Rectal smooth muscle tissue (tissue), 1 donor: ENCODE measurements around the gene TRIM16.
"Not testable (repeated sequence)": the region's sequence is repeated elsewhere in the genome, so short reads cannot be mapped to it uniquely, and the experiment has no call there.

Source experiments
- H3K27ac ChIP-seq: one replicate; pipeline ENCODE4 v1.7.0; 2013; ENCODE audit warnings: low read depth, low read length, inconsistent platforms
- H3K27me3 ChIP-seq: one replicate; pipeline ENCODE4 v1.7.0; 2013; ENCODE audit warnings: low read length; ENCODE audit not compliant: control insufficient read depth, insufficient read depth
- H3K36me3 ChIP-seq: one replicate; pipeline ENCODE4 v1.7.0; 2013; ENCODE audit warnings: low read length; ENCODE audit not compliant: control insufficient read depth, insufficient read depth
- H3K4me1 ChIP-seq: one replicate; pipeline ENCODE4 v1.7.0; 2013; ENCODE audit warnings: low read length; ENCODE audit not compliant: control insufficient read depth, insufficient read depth
- H3K4me3 ChIP-seq: one replicate; pipeline ENCODE4 v1.7.0; 2013; ENCODE audit warnings: low read length
- H3K9ac ChIP-seq: one replicate; pipeline ENCODE4 v1.7.0; 2013; ENCODE audit warnings: low read length

TRIM16 gene

GRCh38 chr17:15654401-15654800 is 29.7 kb downstream of the TRIM16 start:
- not testable (repeated sequence) for H3K9ac ChIP-seq, H3K36me3 ChIP-seq, H3K27ac ChIP-seq, H3K4me1 ChIP-seq, H3K4me3 ChIP-seq, H3K27me3 ChIP-seq

GRCh38 chr17:15652960-15653359 is 31.2 kb downstream of the TRIM16 start:
- Histone ChIP-seq H3K4me3 (no peak overlapping the region), H3K9ac (no peak overlapping the region), H3K36me3 (no peaks in the 10 kb centered on the region), H3K4me1 (no peaks in the 10 kb centered on the region), H3K27me3 (no peaks in the 10 kb centered on the region), H3K27ac (no peak overlapping the region)

- H3K36me3 ChIP-seq = no peaks in the 10 kb centered on the region
- no peaks in the 10 kb centered on the region for H3K27me3 ChIP-seq
- peak overlapping the region; percentile 76 for H3K27ac ChIP-seq
- H3K9ac ChIP-seq = peak overlapping the region; percentile 2
- H3K4me1 ChIP-seq = no peaks in the 10 kb centered on the region
- H3K4me3 ChIP-seq = peak overlapping the region; percentile 81
These were observed 32.5 kb downstream of the TRIM16 start for GRCh38 chr17:15651583-15652110.

DNA sequence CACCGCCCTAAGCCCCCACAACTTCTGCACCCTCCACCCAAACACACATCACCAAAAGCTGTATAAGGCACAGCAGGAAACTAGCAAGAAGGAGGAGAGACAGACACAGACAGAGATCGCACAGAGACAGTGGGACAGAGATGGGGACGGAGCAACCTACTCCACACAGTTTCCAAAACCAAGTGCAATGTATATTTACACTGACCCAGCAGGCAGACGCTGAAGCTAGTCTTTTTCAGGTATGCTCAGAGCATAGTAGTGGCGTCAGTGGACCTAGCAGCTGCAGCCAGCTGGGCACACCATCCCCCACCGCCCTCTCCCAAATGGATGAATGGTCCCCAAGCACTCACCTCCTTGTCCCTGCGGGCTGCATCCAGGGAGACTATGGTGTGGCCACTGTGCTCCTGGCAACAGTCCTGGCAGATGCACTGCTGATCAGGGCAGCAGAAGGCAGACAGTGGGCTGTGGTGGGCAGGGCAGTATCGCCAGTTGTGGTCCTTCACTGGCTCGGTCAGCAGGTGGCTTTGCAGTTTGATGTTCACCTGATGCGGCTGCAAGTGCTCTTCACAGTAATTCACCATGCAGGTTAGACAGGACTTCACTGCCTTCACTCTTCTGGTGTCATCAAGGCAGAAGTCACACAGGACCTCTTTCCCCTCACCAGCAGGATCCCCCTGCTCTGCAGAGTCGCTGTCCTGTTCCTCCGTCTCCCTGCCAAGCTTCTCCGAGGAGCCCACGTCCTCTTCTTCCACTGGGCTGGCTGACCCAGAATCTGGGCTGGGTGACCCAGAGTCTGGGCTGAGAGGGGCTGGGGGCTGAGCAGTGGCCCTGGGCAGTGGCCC is 33.1 kb downstream of the TRIM16 start:
- Histone ChIP-seq H3K4me3 (peak overlapping the region; percentile 81), H3K27ac (peak overlapping the region; percentile 76), H3K36me3 (no peaks in the 10 kb centered on the region), H3K4me1 (peaks cover 2% of the 10 kb centered on the region), H3K27me3 (no peaks in the 10 kb centered on the region), H3K9ac (peak overlapping the region; percentile 19)

- Histone ChIP-seq H3K4me3 (peak overlapping the region; percentile 14), H3K27me3 (no peaks in the 10 kb centered on the region), H3K36me3 (no peaks in the 10 kb centered on the region), H3K27ac (peak overlapping the region; percentile 6), H3K4me1 (peaks cover 10% of the 10 kb centered on the region), H3K9ac (no peak overlapping the region)
These were observed 34.2 kb downstream of the TRIM16 start for GRCh38 chr17:15649861-15650421.

DNA sequence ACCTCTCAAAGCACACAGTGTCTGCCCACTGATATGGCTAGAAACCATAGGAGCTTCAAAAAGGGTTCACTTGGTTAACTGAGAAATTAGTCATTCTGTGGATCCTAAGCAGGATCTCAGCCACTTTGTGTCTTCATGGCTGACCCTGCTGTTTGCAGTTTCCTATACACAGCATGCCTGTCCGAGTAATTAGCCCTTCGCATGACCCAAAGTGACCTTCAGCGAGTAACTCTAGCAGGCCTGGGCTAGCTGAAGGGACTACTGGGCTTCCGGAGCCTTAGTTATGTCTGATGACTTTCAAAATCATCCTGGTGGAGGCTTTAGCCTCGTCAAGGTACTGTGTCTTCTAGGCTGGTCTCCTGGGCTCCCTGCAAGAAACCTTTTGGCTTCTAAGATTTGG is 35.7 kb downstream of the TRIM16 start:
- Histone ChIP-seq H3K4me3 (no peak overlapping the region), H3K36me3 (no peaks in the 10 kb centered on the region), H3K27ac (no peak overlapping the region), H3K27me3 (no peaks in the 10 kb centered on the region), H3K4me1 (peaks cover 10% of the 10 kb centered on the region), H3K9ac (no peak overlapping the region)

DNA sequence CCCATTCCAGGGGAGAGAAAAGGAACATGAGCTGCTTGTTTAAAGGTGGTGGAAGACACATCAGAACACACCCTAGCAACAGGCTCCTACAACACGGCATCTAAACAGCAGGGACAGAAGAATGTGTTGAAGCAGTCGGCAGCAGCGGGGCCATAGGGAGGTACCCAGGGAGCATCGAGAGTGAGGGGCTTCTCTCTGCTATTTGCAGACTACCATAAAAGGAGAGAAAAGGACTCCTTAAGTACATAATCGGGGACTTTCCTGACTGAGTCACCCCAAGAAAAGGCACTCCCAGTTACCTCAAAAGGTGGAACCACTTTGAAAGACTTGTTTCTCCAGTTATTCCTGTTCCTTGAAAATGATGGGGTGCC is 38.2 kb downstream of the TRIM16 start:
- H3K27me3 ChIP-seq, H3K9ac ChIP-seq, H3K36me3 ChIP-seq, H3K4me1 ChIP-seq, H3K4me3 ChIP-seq: not testable (repeated sequence)
- peak overlapping the region; percentile 51 for H3K27ac ChIP-seq

GRCh38 chr17:15645099-15645941 is 38.8 kb downstream of the TRIM16 start:
- peak overlapping the region; percentile 30 for H3K27ac ChIP-seq
- not testable (repeated sequence) for H3K27me3 ChIP-seq, H3K9ac ChIP-seq, H3K4me3 ChIP-seq, H3K36me3 ChIP-seq, H3K4me1 ChIP-seq

DNA sequence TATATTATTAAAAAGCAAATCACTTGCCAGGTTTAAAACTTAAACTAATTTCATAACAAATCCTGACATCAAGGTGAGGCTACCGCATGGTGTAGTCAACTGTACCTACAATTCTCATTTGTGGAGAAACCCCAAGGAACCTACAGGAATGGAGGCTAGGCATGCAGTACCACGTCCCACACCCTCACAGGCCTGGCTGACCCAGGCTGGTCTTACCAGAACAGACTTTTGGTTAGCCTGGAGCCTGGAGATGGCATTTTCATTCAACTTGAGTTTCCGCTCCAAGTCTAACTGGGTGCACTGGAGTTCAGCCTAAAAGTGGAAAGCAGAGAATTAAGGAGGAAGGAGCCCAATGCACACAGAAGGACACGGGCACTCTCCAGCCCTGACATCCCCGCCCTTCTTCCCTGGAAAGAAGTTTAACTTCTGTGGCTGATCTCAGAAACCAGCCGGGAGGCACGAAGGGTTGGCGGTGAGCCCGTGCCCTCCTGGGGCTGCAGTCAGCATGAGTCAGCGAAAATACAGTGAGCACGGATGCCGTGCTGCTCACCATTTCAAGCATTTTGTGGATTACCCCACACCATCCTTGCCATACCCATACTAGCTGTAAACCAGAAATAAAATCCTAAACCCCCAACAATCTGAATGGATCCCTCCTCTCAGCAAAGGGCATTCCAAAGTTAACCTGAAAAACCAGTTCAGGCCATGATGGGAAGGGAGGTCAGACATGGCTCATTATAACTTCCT is 41.4 kb downstream of the TRIM16 start:
- H3K4me1 ChIP-seq, H3K9ac ChIP-seq, H3K27me3 ChIP-seq, H3K27ac ChIP-seq, H3K4me3 ChIP-seq, H3K36me3 ChIP-seq: not testable (repeated sequence)

DNA sequence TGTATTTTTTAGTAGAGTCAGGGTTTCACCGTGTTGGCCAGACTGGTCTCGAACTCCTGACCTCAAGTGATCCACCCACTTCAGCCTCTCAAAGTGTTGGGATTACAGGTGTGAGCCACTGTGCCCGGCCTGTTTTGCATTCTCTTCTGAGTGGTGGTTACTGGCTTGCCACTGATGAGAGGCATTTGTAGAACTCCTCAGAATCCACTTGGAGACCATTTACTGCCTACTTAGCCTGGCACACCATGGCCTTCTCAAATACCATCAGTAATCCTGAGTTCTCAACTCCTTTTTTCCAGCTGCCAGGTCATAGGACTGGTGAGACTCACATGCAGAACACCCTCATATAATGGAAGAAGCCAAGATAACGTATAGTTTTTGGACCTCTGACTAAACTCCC is 42.1 kb downstream of the TRIM16 start:
- not testable (repeated sequence) for H3K27ac ChIP-seq, H3K27me3 ChIP-seq, H3K9ac ChIP-seq, H3K4me3 ChIP-seq, H3K36me3 ChIP-seq, H3K4me1 ChIP-seq

DNA sequence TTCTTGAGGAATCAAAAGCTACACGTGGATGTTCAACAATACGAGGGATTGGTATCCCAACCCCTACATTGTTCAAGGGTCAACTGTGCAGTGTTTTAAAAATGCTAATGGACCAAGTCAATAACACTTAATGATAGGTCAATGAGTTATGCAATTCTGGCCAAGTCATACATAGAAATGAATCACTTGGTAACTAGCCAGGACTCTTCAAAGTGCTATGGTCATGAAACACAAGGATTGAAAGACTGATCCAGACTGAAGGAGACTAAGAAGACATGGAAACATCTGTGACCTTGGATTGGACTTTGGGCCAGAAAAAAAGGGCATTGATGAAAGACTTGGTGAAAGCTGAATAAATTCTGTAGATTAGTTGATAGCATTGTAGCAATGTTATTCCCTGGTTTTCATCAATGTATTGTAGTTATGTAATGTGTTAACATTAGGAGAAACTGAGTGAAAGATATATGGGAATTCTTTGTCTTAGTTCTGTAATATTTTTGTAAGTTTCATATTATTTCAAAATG is 53.1 kb downstream of the TRIM16 start:
- not testable (repeated sequence) for H3K27ac ChIP-seq, H3K36me3 ChIP-seq, H3K9ac ChIP-seq, H3K27me3 ChIP-seq, H3K4me1 ChIP-seq, H3K4me3 ChIP-seq

DNA sequence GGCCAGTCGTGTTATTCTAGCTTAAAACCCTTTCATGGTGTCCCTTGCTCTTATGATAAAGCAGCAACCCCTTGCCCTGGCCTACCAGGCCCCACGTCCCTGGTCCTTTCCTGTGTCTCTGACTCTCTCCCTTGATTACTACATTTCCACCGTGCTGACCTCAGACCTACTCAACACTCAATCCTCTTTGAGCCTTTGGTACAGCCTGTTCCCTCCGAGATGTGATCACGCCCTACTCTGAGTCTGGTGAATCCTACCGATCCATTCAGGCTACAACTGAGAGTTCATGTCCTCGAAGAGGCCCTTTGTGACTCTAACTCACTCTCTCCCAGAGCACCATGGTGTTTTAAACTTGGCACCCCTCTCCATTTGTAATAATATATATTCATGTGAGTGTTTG is 54.1 kb downstream of the TRIM16 start:
- H3K4me1 ChIP-seq, H3K27ac ChIP-seq, H3K9ac ChIP-seq, H3K36me3 ChIP-seq, H3K27me3 ChIP-seq, H3K4me3 ChIP-seq: not testable (repeated sequence)
